IMR-90 (cell line): ENCODE data around the gene HRH2. TPM values are rescaled to one million over a fixed set of nuclear protein-coding genes. Genes with fewer than 3 reads are reported as not detected.

Experiments
- ATAC-seq: fragments of 200-7000 bp; cut with Tn5 transposase; 2 replicates; pipeline ENCODE4 v1.9.1; 2020; ENCODE audit warnings: low read depth, mild to moderate bottlenecking, moderate library complexity
- BruUV-seq: library from RNA; stranded (reverse); fragments of 400-500 nt; replicated peaks from 2 replicates; lab custom pipeline; 2021; lab: Mats Ljungman, UMichigan
- CTCF ChIA-PET: fragments of 300-600 bp; formaldehyde crosslinking; extraction: SDS; loops from one replicate; lab custom pipeline; 2021; ENCODE audit warnings: antibody characterized with exemption; lab: Yijun Ruan, JAX
- POLR2A ChIA-PET: fragments of 300-600 bp; sonication (Branson Sonifier 250); formaldehyde crosslinking; loops from one replicate; lab custom pipeline; 2022; ENCODE audit warnings: antibody characterized with exemption; ENCODE audit not compliant: unreplicated experiment; lab: Charles Lee
- DNase-seq: peaks from one replicate; pipeline ENCODE4 v3.0.0; 2013
- H2AFZ ChIP-seq: replicated peaks from 2 replicates; pipeline ENCODE3; 2013; ENCODE audit warnings: low read length, mild to moderate bottlenecking; ENCODE audit not compliant: poor library complexity
- H2AK5ac ChIP-seq: 2 replicates; pipeline ENCODE4 v1.6.1; 2013; ENCODE audit warnings: low read depth, low read length, inconsistent platforms
- H2AK9ac ChIP-seq: replicated peaks from 2 replicates; pipeline ENCODE3; 2013; ENCODE audit warnings: mild to moderate bottlenecking, low read depth, low read length, moderate library complexity; ENCODE audit not compliant: poor library complexity
- H2BK120ac ChIP-seq: 2 replicates; pipeline ENCODE4 v1.6.1; 2013; ENCODE audit warnings: low read depth, low read length, inconsistent platforms
- H2BK15ac ChIP-seq: 3 replicates; pipeline ENCODE4 v1.6.1; 2013; ENCODE audit warnings: low read depth, low read length, inconsistent platforms
- H2BK20ac ChIP-seq: 2 replicates; pipeline ENCODE4 v1.6.1; 2013; ENCODE audit warnings: low read depth, mild to moderate bottlenecking, inconsistent platforms, low read length, moderate library complexity
- H2BK5ac ChIP-seq: 2 replicates; pipeline ENCODE4 v1.6.1; 2013; ENCODE audit warnings: mild to moderate bottlenecking, low read depth, low read length, inconsistent platforms; ENCODE audit not compliant: poor library complexity, severe bottlenecking
- H3K14ac ChIP-seq: replicated peaks from 2 replicates; pipeline ENCODE4 v1.6.1; 2013; ENCODE audit warnings: low read depth, low read length, inconsistent platforms
- H3K18ac ChIP-seq: 2 replicates; pipeline ENCODE4 v1.6.1; 2013; ENCODE audit warnings: low read depth, low read length, control low read depth
- H3K23ac ChIP-seq: 2 replicates; pipeline ENCODE4 v1.6.1; 2013; ENCODE audit warnings: low read depth, low read length, inconsistent platforms
- H3K27ac ChIP-seq: 2 replicates; pipeline ENCODE4 v1.5.1; 2013; ENCODE audit warnings: mild to moderate bottlenecking, control low read depth, low read length; ENCODE audit not compliant: insufficient read depth
- H3K27me3 ChIP-seq: 2 replicates; pipeline ENCODE4 v1.6.1; 2013; ENCODE audit warnings: low read length; ENCODE audit not compliant: control insufficient read depth, insufficient read depth
- H3K36me3 ChIP-seq: 2 replicates; pipeline ENCODE4 v1.6.1; 2013; ENCODE audit warnings: low read length, mixed read lengths; ENCODE audit not compliant: control insufficient read depth, insufficient read depth
- H3K4ac ChIP-seq: 2 replicates; pipeline ENCODE4 v1.6.1; 2013; ENCODE audit warnings: low read depth, low read length, inconsistent platforms
- H3K4me1 ChIP-seq: 2 replicates; pipeline ENCODE4 v1.6.1; 2013; ENCODE audit warnings: low read length, mixed read lengths; ENCODE audit not compliant: control insufficient read depth, insufficient read depth
- H3K4me2 ChIP-seq: 2 replicates; pipeline ENCODE4 v1.6.1; 2013; ENCODE audit warnings: low read depth, mild to moderate bottlenecking, control low read depth, low read length, moderate library complexity
- H3K4me3 ChIP-seq: 2 replicates; pipeline ENCODE4 v1.5.1; 2013; ENCODE audit warnings: low read depth, mild to moderate bottlenecking, control low read depth, low read length, moderate library complexity; ENCODE audit not compliant: insufficient read depth
- H3K56ac ChIP-seq: 2 replicates; pipeline ENCODE4 v1.6.1; 2013; ENCODE audit warnings: low read length, inconsistent platforms; ENCODE audit not compliant: insufficient read depth; ENCODE audit errors: extremely low read depth
- H3K79me1 ChIP-seq, 2 experiments: 2 replicates each; pipeline ENCODE4 v1.6.1; 2013; ENCODE audit warnings: low read length in 2 of 2, inconsistent platforms in 1 of 2, low read depth in 1 of 2
- H3K9ac ChIP-seq: 2 replicates; pipeline ENCODE4 v1.6.1; 2013; ENCODE audit warnings: low read depth, low read length, control low read depth
- H3K9me1 ChIP-seq: 2 replicates; pipeline ENCODE4 v1.6.1; 2013; ENCODE audit warnings: low read length, inconsistent platforms; ENCODE audit not compliant: insufficient read depth
- H3K9me3 ChIP-seq: 2 replicates; pipeline ENCODE4 v1.6.1; 2013; ENCODE audit warnings: low read length; ENCODE audit not compliant: control insufficient read depth, insufficient read depth
- H4K20me1 ChIP-seq: 2 replicates; pipeline ENCODE4 v1.6.1; 2013; ENCODE audit warnings: low read length, inconsistent platforms; ENCODE audit not compliant: insufficient read depth
- H4K5ac ChIP-seq: 2 replicates; pipeline ENCODE4 v1.6.1; 2013; ENCODE audit warnings: mild to moderate bottlenecking, low read depth, low read length, control low read depth
- H4K8ac ChIP-seq, 2 experiments: 2 replicates each; pipeline ENCODE4 v1.6.1; 2013; ENCODE audit warnings: low read depth in 2 of 2, low read length in 2 of 2, control low read depth in 1 of 2, inconsistent platforms in 1 of 2
- H4K91ac ChIP-seq: 2 replicates; pipeline ENCODE4 v1.6.1; 2013; ENCODE audit warnings: low read depth, low read length, inconsistent platforms; ENCODE audit not compliant: insufficient read depth
- FOS ChIP-seq: fragments of 150-350 bp; IDR thresholded peaks from 2 replicates; pipeline ENCODE4 v1.6.1; 2016; ENCODE audit warnings: low read depth, low read length
- MAFK ChIP-seq: IDR thresholded peaks from 2 replicates; pipeline ENCODE4 v1.6.1; 2012; ENCODE audit warnings: low read depth, low read length, improper control_type of control experiment
- MAZ ChIP-seq: IDR thresholded peaks from 2 replicates; pipeline ENCODE4 v1.6.1; 2012; ENCODE audit warnings: low read depth, mild to moderate bottlenecking, low read length, improper control_type of control experiment, moderate library complexity, borderline replicate concordance
- MXI1 ChIP-seq: IDR thresholded peaks from 2 replicates; pipeline ENCODE4 v1.6.1; 2012; ENCODE audit warnings: low read depth, mild to moderate bottlenecking, low read length, moderate library complexity, borderline replicate concordance
- NFE2L2 ChIP-seq: fragments of 150-350 bp; IDR thresholded peaks from 2 replicates; pipeline ENCODE4 v1.6.1; 2016; ENCODE audit warnings: low read depth, mild to moderate bottlenecking, low read length
- POLR2A ChIP-seq: IDR thresholded peaks from 2 replicates; pipeline ENCODE4 v1.6.1; 2012; ENCODE audit warnings: mild to moderate bottlenecking, low read depth, low read length
- RAD21 ChIP-seq: IDR thresholded peaks from 2 replicates; pipeline ENCODE4 v1.6.1; 2012; ENCODE audit warnings: low read length, improper control_type of control experiment
- RCOR1 ChIP-seq: IDR thresholded peaks from 2 replicates; pipeline ENCODE4 v1.6.1; 2012; ENCODE audit warnings: mild to moderate bottlenecking, low read length, improper control_type of control experiment; ENCODE audit not compliant: insufficient replicate concordance
- RFX5 ChIP-seq: IDR thresholded peaks from 2 replicates; pipeline ENCODE4 v1.8.0; 2012; ENCODE audit warnings: low read depth, mild to moderate bottlenecking, low read length, moderate library complexity
- SMC3 ChIP-seq: fragments of 150-350 bp; IDR thresholded peaks from 2 replicates; pipeline ENCODE4 v1.6.1; 2016; ENCODE audit warnings: low read depth, mild to moderate bottlenecking, antibody characterized with exemption, low read length, moderate library complexity
- USF2 ChIP-seq: fragments of 150-350 bp; IDR thresholded peaks from 2 replicates; pipeline ENCODE4 v1.6.1; 2017; ENCODE audit warnings: mild to moderate bottlenecking, antibody characterized with exemption, low read length, low read depth
- WGBS, 2 experiments: methylation state at CpG; one replicate each; pipeline versions ENCODE4 v1.1.5 to v1.1.7; 2013; ENCODE audit warnings: missing lambda C conversion rate in 2 of 2; ENCODE audit not compliant: insufficient read length in 1 of 2; ENCODE audit errors: extremely low coverage in 2 of 2; 5-methylcytosine and 5-hydroxymethylcytosine counted together
- dilution Hi-C: fragments of 300-500 bp; cut with HindIII; formaldehyde crosslinking; loops from one replicate; pipeline ENCODE4 v1.14.3; 2018; ENCODE audit warnings: low sequenced_read_pairs; ENCODE audit not compliant: unreplicated experiment
- in situ Hi-C: fragments of 300-500 bp; cut with MboI; formaldehyde crosslinking; loops from 3 replicates; pipeline ENCODE4 v1.14.3; 2019; ENCODE audit warnings: low sequenced_read_pairs, inconsistent platforms, mixed read lengths
- intact Hi-C: fragments of 100-400 bp; cut with micrococcal nuclease; formaldehyde crosslinking; loops from 2 replicates; pipeline ENCODE4 v1.10.0; 2022
- polyA plus RNA-seq, 3 experiments: library from polyadenylated mRNA; depleted of rRNA; stranded (reverse); fragments of >200 nt; gene quantifications; 2 replicates each; pipeline ENCODE4 v1.2.3, GENCODE V29; 2012; ENCODE audit warnings: low replicate concordance in 1 of 3
- total RNA-seq: library from RNA; depleted of rRNA; stranded (reverse); fragments of >200 nt; gene quantifications from 2 replicates; pipeline ENCODE4 v1.2.3, GENCODE V29; 2012
- TF ChIP-seq, protein P1 (sequence below): fragments of 150-350 bp; IDR thresholded peaks from 2 replicates; pipeline ENCODE4 v1.6.1; 2016; ENCODE audit warnings: low read depth, mild to moderate bottlenecking, low read length, moderate library complexity, borderline replicate concordance
- TF ChIP-seq, protein P2 (sequence below): conservative IDR thresholded peaks from 2 replicates; pipeline ENCODE4 v1.5.1; 2012; ENCODE audit warnings: mild to moderate bottlenecking, low read depth, low read length, improper control_type of control experiment

HRH2 gene
- total and polyA plus RNA-seq, 2 of the 4 experiments (the other 2 are of a cell fraction) = not detected

- TF ChIP-seq, protein P1, sequence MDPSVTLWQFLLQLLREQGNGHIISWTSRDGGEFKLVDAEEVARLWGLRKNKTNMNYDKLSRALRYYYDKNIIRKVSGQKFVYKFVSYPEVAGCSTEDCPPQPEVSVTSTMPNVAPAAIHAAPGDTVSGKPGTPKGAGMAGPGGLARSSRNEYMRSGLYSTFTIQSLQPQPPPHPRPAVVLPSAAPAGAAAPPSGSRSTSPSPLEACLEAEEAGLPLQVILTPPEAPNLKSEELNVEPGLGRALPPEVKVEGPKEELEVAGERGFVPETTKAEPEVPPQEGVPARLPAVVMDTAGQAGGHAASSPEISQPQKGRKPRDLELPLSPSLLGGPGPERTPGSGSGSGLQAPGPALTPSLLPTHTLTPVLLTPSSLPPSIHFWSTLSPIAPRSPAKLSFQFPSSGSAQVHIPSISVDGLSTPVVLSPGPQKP = no peak
Measured at GRCh38 chr5:175668006-175668405, 10.1 kb downstream of the HRH2 start (continued).

DNA sequence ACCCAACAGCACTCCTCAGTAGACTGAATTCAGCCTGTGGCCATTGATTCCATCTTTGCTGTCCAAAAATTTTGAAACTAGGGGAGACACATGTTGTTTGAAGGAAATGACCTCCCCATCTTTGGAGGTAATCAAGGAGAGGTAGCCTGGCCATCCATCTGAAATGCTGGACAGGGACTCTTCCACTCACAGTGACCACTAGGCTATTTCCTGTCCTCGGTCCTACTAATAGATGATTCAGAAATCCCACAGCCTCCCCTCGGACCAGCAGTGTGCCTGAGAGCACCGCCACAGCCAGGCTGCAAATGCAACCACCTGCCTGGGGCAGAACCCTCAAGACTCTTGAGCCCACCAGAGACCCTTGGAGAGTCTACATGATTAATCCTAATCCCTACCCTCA, 12.5 kb downstream of the HRH2 start:
- no peak for DNase-seq
- Histone ChIP-seq H2BK20ac (no peak overlapping the region), H4K5ac (no peak overlapping the region), H3K14ac (no peak overlapping the region), H3K18ac (no peak overlapping the region), H4K20me1 (no peaks in the 10 kb centered on the region), H2AK9ac (no peak overlapping the region), H3K9me1 (no peaks in the 10 kb centered on the region), H4K91ac (no peak overlapping the region), H2AFZ (no peak overlapping the region), H3K4ac (no peak overlapping the region), H2AK5ac (no peak overlapping the region), H3K4me1 (no peaks in the 10 kb centered on the region), H3K27ac (no peak overlapping the region), H4K8ac (no peak overlapping the region), H2BK15ac (no peak overlapping the region), H3K9ac (no peak overlapping the region), H3K4me2 (no peak overlapping the region), H3K56ac (no peak overlapping the region), H2BK5ac (no peak overlapping the region), H3K27me3 (no peaks in the 10 kb centered on the region), H3K23ac (no peak overlapping the region), H3K36me3 (no peaks in the 10 kb centered on the region), H3K79me1 (no peaks in the 10 kb centered on the region), H3K9me3 (no peaks in the 10 kb centered on the region; the same call in none of the 2 replicates), H2BK120ac (no peak overlapping the region), H3K4me3 (no peak overlapping the region)
- ChIA-PET POLR2A (no interaction called here), CTCF (no interaction called here)
- dilution Hi-C loops = no loop called here
- intact Hi-C loops = no loop called here
- ATAC-seq = no peak
- no TSS peak for BruUV-seq
- no CpG with 5 or more reads among the region's 3 CpGs for WGBS, 2 experiments
- in situ Hi-C loops = no loop called here
- TF ChIP-seq MAFK (no peak), RFX5 (no peak), POLR2A (no peak), USF2 (no peak), MAZ (no peak), FOS (no peak), NFE2L2 (no peak), SMC3 (no peak), RCOR1 (no peak), RAD21 (no peak), MXI1 (no peak)
- TF ChIP-seq, protein P1 = no peak
- TF ChIP-seq, protein P2, sequence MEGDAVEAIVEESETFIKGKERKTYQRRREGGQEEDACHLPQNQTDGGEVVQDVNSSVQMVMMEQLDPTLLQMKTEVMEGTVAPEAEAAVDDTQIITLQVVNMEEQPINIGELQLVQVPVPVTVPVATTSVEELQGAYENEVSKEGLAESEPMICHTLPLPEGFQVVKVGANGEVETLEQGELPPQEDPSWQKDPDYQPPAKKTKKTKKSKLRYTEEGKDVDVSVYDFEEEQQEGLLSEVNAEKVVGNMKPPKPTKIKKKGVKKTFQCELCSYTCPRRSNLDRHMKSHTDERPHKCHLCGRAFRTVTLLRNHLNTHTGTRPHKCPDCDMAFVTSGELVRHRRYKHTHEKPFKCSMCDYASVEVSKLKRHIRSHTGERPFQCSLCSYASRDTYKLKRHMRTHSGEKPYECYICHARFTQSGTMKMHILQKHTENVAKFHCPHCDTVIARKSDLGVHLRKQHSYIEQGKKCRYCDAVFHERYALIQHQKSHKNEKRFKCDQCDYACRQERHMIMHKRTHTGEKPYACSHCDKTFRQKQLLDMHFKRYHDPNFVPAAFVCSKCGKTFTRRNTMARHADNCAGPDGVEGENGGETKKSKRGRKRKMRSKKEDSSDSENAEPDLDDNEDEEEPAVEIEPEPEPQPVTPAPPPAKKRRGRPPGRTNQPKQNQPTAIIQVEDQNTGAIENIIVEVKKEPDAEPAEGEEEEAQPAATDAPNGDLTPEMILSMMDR = no peak
